CD4-positive, alpha-beta T cell treated with Interleukin-4 for 1 hour (primary cell): ENCODE results near the gene ADGRL4.
"Not testable (repeated sequence)": the region's sequence is repeated elsewhere in the genome, so short reads cannot be mapped to it uniquely, and the experiment has no call there.

Experiments used
- DNase-seq, 2 donors: peaks; one replicate each; pipeline ENCODE4 v3.0.0-alpha.2; 2020 to 2022

The ADGRL4 gene

GRCh38 chr1:78916986-78917385 is 89.5 kb downstream of the ADGRL4 start:
- DNase-seq: no peak

DNA sequence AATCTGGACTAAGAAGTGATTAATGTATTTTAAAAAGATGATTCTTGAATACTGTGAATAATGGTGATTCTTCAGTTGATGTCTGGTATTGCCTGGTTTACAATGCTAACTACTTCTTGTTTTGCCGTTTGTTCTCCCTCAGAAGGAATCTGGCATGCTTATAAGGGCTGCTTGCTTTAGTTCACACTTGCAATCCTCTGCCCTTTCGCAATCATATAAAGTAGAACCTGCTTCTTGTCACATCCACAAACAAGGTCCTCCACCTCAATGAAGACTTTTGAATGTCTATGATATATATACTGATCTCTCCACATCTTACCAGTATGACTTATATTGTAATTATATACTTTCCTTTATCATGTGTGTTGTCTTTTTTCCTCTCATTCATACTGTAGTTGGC is 92.6 kb downstream of the ADGRL4 start:
- DNase-seq: no peak

DNA sequence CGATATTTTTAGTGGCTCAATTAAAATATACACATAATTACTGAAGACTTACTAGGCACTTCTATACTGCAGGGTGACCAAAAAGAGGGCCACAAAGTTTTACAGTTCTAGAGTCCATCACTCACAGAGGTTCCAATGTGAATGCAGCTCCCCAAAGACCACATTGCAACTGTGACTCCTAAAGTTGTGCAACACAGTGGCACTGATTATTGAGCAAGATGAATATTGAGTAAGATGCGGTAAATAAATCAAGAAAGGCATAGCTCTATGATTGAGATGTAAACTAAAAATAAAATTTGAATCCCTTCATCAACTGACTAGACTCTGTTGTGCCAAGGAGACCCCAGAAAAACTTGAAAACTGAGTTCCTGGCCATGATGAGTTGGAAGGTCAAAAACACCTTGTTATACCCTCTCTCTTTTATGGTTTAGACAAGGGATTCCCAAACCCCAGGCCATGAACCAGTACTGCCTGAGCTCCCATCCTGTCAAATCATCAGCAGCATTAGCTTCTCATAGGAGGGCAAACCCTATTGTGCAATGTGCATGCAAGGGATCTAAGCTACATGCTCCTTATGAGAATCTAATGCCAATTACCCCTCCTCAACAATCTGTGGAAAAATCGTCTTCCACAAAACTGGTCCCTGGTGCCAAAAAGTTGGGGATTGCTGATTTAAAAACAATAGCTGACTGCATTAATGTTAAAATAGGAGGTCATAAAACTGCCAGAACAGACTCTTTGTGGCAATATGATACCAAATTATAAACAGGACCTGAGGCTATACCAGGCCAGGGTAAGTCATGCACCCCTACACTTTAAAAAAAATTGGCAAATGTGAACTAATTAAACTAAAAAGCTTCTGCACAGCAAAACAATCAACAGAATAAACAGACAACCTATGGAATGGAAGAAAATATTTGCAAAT is 94.3 kb downstream of the ADGRL4 start:
- DNase-seq: no peak

DNA sequence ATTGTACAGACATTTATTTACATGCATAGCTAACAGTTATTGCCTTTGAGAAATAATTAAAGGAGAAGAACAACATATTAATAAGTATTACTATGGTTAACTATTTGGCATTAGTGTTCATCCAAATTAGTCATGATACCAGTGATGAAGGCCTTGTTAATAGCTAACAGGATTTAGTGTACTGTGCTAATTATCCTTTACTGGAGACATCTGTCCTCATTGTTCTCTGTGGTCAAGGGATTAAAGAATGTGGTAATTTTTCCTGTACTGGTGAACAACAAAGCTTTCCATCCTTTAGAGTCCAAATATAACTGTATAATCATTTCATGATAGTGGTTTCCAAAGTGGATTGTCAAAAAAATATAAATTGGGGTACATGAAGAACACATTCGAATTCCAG is 103.9 kb downstream of the ADGRL4 start:
- DNase-seq: no peak

DNA sequence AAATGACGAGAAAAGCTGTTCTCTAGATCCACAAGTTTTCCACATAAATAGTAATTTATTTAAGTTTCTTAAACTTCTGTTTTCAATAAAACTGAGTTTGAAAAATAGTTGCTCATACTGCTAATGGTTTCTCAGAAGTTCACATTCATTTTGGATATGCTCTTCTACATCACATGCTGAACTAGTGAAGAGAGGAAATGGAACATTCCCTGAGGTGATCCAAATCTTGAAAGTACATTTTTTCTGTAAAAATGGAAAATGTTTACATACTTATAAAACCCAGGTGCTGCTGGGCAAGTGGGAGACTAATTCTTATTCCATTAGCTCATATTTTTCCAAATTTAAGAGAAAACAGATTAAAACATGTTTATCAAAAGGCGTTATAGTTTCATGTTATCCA is 111.7 kb downstream of the ADGRL4 start:
- no peak for DNase-seq

DNA sequence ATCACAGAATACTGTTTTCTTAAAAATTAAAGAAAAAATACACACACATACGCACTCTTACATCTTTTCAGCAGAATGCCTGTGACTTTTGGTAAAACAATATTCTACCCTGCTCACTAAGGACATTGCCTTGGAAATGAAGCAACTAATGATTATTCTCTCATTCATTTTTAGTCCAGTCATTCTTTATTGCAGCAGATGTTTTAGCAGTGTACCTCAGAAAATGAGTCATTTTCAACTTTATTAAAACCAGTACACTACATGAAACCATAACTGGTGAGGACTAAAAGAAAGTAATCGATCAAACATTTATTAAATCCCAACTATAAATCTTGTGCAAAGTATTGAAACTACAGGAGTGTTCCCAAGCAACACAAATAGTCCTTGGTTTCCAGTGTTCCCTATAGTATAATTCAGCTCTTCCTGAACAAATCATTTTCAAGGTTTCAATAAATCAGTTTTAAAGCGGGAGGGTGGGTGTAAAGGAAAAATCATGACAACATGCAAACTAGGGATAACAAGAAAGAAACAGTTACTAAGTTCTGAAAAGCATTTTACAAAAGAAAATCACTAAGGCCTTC is 114.2 kb downstream of the ADGRL4 start:
- no peak for DNase-seq

DNA sequence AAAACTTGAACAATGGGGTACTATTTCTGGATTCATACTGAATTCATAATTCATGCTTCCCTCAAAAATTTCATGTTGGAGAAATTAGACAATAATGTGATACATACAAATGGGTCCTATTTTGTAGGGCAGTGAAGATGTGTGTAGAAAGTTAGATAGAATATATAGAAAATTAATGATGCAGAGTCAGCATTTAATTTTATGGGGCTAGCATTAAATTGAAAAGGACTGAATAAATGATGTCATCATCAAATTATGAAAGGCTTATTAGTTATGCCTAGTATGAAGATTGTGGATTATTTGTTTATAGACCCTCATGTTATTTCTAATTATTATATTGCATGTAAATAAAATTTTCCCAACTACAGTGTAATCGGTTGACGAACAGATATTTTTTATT is 119.1 kb downstream of the ADGRL4 start:
- DNase-seq: no peak

DNA sequence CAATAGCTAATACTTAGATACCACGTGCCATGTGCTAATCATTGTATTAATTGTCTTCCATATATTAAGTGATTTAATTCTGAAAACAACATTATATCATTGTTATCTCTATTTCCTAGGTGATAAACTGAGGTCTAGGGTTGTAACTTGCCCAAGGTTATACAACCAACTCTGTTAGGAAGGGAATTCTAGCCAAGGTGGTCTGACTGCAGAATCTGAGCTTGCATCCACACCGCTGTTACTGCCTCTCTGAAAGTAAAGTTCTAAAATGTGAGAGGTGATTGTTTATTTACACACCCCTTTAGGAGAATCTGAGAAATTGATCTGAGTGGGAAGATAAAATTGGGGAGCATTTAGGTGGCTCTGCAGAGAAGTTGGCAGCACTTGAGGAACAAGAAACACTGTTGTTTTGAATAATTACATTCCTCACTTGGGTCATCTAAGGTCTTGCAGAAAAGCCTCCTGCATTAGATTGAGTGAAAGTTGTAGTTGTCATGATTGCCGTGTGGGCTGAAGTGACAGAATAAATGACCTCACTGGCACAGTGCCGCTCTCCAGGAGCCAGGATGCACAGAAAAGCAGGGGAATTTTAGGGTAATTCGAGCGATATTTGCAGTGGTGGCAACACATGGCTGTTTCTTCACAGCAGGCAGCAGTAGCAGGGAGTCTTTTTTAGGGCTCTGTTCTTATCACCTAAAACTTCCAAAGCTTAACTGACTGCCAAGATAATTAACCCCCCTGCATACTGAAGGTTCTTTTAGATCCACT is 121.7 kb downstream of the ADGRL4 start:
- no peak for DNase-seq

DNA sequence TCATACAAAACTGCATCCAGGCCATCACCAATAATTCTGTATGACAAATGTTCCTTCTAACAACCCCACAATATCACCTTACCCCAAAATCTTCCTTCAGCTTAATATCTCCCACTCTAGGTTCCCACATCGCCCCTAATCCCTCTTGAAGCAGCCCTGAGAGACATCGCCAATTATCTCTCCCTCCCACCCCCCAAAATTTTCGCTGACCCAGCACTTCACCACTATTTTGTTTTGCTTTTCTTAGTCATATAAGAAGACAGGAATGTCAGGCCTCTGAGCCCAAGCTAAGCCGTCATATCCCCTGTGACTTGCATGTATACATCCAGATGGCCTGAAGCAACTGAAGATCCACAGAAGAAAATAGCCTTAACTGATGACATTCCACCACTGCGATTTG is 126.3 kb downstream of the ADGRL4 start:
- no peak for DNase-seq

DNA sequence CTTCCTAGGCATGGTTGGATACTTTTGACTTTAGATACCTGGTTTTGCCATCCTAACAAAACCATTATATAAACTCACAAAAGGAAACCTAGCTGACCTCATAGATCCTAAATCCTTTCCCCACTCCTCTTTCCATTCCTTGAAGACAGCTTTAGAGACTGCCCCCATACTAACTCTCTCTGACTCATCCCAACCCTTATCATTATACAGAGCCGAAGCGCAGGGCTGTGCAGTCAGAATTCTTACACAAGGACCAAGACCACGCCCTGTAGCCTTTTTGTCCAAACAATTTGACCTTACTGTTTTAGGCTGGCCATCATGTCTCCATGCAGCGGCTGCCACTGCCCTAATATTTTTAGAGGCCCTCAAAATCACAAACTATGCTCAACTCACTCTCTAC is 130.5 kb downstream of the ADGRL4 start:
- DNase-seq: not testable (repeated sequence)

DNA sequence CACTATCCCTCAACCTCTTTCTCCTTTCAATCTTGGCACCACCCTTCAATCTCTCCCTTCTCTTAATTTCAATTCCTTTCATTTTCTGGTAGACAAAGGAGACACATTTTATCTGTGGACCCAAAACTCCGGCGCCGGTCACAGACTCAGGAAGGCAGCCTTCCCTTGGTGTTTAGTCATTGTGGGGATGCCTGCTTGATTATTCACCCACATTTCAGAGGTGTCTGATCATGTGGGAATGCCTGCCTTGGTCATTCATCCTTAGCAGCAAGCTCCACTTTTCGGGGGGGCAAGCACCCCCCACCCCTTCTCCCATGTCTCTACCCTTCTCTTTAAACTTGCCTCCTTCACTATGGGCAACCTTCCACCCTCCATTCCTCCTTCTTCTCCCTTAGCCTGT is 133.7 kb downstream of the ADGRL4 start:
- DNase-seq: not testable (repeated sequence)

DNA sequence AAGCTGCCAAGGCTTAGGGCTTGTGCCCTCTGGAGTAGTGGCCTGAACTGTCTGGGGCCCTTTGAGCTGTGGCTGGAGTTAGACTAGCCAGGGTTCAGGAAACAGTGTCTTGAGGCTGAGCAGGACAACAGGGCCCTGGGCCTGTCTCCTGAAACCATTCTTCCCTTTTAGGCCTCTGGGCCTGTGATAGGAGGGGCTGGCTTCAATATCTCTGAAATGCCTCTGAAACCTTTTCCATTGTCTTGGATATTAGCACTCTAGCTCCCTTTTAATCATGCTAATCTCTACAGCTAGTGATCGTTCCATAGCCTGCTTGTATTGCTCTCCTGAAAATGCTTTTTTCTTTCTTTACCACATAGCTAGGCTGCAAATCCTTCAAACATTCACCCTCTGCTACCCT is 135.3 kb downstream of the ADGRL4 start:
- DNase-seq: no peak

DNA sequence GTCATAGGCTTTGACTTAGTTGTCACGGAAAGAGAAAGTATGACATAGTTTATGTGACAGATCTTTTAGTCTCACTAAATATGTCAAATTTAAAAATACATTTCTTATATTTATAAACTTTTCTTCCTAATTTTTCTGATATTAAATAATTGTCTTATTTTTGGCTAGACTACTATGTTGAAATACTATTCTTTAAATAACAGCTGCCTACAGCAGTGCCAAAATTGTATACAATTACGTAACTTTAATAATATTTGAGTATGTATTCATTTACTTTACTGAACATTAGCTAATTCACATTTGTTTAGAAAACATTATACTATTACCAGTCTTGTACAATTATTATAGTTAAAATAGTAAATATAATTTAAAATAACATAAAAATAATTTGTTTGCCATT is 137.4 kb downstream of the ADGRL4 start:
- DNase-seq: no peak

DNA sequence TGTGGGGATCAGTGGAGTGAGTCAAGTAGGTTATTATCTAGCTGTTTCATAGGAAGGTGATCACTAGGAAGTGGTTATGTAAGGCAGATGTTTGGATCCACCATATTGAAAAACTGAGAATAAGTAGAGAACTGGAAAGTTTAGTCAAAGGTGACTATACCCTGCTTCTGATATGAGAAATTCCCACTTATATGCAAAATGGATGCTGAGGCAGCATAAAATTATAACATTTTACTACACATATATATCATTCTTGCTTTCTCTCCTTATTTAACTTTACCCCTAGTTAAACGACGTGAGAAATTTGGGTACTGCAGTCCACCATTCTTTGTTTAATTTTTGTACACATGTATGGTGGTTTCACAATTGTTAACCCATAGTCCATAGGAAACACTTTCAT is 142.4 kb downstream of the ADGRL4 start:
- no peak for DNase-seq

- DNase-seq: no peak
Measured at GRCh38 chr1:78856096-78856495, 150.4 kb downstream of the ADGRL4 start.

DNA sequence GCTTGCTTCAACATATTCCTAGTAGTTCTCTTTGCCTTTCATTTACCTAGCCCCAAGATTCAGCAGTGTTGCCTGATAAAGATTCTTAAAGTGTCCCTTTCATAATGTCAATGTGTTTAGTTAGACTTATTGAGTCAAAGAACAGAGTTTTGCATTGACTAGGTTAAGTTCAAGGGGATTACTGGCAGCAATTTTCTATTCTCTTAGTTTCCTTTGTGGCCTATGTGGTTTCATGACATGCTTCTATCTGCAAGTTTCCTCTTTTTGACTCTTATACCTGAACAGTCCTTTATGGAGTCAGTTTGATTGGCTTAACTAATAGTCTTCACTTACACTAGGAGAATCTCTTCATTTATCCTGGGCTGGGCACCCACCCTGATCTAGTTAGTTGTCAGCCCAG is 151.3 kb downstream of the ADGRL4 start:
- DNase-seq: no peak

- DNase-seq: no peak
Measured at GRCh38 chr1:78854556-78854955, 152.0 kb downstream of the ADGRL4 start.

DNA sequence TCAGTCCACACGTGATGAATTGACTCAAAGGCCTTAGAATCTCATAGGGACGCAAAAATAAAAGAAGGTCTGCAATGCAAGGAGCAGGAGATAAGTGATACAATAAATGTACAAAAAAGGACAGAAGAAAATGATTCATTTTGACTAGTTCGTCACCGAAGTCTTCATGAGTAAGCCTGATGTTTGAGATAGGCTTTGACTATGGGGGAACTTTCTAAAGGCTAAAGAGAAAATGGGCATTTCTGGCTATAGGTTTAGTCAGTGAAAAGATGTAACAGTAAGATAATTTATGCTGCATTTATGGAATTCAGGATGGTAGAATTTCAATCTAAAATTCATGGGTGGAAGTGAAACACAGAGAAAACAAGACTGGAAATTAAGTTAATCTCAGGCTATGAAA is 163.0 kb downstream of the ADGRL4 start:
- no peak for DNase-seq

- DNase-seq: no peak
Measured at GRCh38 chr1:78843111-78843510, 163.4 kb downstream of the ADGRL4 start.

DNA sequence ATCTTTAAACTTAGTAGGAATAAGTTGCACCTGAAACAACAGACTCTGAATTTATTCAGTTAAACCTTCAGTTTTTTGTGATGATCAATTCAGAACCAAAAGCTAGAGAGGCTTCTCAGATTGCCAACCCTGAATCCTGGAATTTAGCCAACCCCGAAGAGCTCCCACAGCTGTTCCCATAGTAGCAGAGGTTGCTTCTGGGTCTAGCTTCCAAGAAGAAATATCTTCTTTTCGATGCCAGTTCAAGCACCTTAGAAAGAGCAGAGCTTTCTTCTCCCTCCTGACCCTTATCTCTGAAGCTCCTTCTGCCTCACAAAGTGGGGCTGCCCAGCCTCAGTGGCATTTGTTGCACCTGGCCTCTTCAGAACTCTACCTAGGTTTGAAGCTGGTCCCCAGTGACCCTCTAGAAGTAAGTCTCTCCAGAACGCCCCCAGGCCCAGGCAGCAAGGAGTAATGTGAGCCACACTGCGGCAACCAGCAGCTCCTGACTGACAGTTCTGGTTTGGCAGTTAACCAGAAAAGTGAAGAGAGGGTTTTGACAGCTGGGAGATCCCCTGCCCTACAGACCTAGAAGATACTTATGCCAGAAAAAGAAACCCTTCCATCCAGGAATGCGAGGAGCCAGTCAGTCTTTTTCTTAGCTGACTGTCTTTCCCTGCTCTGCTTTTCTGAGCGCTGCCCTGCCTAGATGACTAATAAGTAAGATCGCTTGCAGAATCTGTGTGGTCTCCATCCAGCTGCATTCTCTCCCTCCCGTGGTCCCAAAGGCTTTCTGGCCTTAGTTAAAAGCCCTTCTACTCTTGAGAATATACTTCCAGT is 165.9 kb downstream of the ADGRL4 start:
- DNase-seq: no peak
